SK-N-SH (cell line): Measurements from ENCODE around the gene OR52N1. TPM values are rescaled to one million over a fixed set of nuclear protein-coding genes. Genes with fewer than 3 reads are reported as not detected.
A peak's percentile ranks its signal among the peaks of the same experiment; 100 is the strongest.

Experiments used
- CTCF ChIA-PET: fragments of 300-600, 350-600 bp; formaldehyde crosslinking; extraction: SDS; loops from one replicate; lab custom pipeline; 2021; lab: Yijun Ruan, JAX
- POLR2A ChIA-PET: fragments of 350-600 bp; sonication (Branson Sonifier 250); formaldehyde crosslinking; extraction: SDS; loops from one replicate; lab custom pipeline; 2020; ENCODE audit warnings: antibody characterized with exemption, inconsistent platforms; lab: Yijun Ruan, JAX
- DNase-seq: peaks from one replicate; pipeline ENCODE4 v3.0.0; 2012
- H2AFZ ChIP-seq: fragments of 200-600 bp; sonication (generic); 2 replicates; pipeline ENCODE4 v1.8.1; 2016; ENCODE audit warnings: antibody characterized with exemption, mild to moderate bottlenecking, low read depth
- H3F3A ChIP-seq: fragments of 200-600 bp; sonication (generic); replicated peaks from 2 replicates; pipeline ENCODE3; 2016; ENCODE audit warnings: antibody characterized with exemption, mild to moderate bottlenecking; ENCODE audit not compliant: insufficient read depth
- H3K27ac ChIP-seq, 2 experiments: fragments of 200-500 bp in 1 of 2; fragments of 200-600 bp in 1 of 2; sonication (Bioruptor generic) in 1 of 2; sonication (generic), shearing (Covaris generic) in 1 of 2; 2 replicates each; pipeline versions ENCODE4 v1.5.1 to v1.6.1; 2014 to 2016; ENCODE audit warnings: low read depth in 2 of 2, inconsistent platforms in 1 of 2, low read length in 1 of 2, mild to moderate bottlenecking in 1 of 2, mixed read lengths in 1 of 2
- H3K27me3 ChIP-seq: fragments of 200-600 bp; sonication (generic), shearing (Covaris generic); 2 replicates; pipeline ENCODE4 v1.6.1; 2016; ENCODE audit warnings: mixed run types; ENCODE audit not compliant: insufficient read depth
- H3K36me3 ChIP-seq, 2 experiments: fragments of 200-500 bp in 1 of 2; fragments of 200-600 bp in 1 of 2; sonication (Bioruptor generic) in 1 of 2; sonication (generic) in 1 of 2; replicated peaks in 1 of 2; 2 replicates each; pipeline versions ENCODE3 to v1.5.1; 2014 to 2016; ENCODE audit warnings: low read length in 1 of 2, mild to moderate bottlenecking in 1 of 2; ENCODE audit not compliant: insufficient read depth in 2 of 2, control insufficient read depth in 1 of 2
- H3K4me1 ChIP-seq, 2 experiments: fragments of 200-500 bp in 1 of 2; fragments of 200-600 bp in 1 of 2; sonication (Bioruptor generic) in 1 of 2; sonication (generic), shearing (Covaris generic) in 1 of 2; 2 replicates each; pipeline versions ENCODE4 v1.5.1 to v1.6.1; 2014 to 2016; ENCODE audit warnings: low read depth in 1 of 2, low read length in 1 of 2, mixed run types in 1 of 2; ENCODE audit not compliant: insufficient read depth in 2 of 2, control insufficient read depth in 1 of 2
- H3K4me2 ChIP-seq: fragments of 200-600 bp; sonication (generic), shearing (Covaris generic); 2 replicates; pipeline ENCODE4 v1.6.1; 2017; ENCODE audit warnings: mixed run types
- H3K4me3 ChIP-seq, 2 experiments: fragments of 200-500 bp in 1 of 2; fragments of 200-600 bp in 1 of 2; sonication (Bioruptor generic) in 1 of 2; sonication (generic), shearing (Covaris generic) in 1 of 2; 2 replicates each; pipeline versions ENCODE4 v1.5.1 to v1.8.1; 2014 to 2016; ENCODE audit warnings: low read depth in 2 of 2, inconsistent platforms in 1 of 2, low read length in 1 of 2, mild to moderate bottlenecking in 1 of 2, mixed read lengths in 1 of 2, moderate library complexity in 1 of 2
- H3K79me2 ChIP-seq: fragments of 200-600 bp; sonication (generic); 2 replicates; pipeline ENCODE4 v1.8.1; 2017; ENCODE audit warnings: mild to moderate bottlenecking; ENCODE audit not compliant: insufficient read depth
- H3K9ac ChIP-seq: fragments of 200-600 bp; sonication (generic); 2 replicates; pipeline ENCODE4 v1.6.1; 2017; ENCODE audit warnings: mixed run types
- H3K9me2 ChIP-seq: fragments of 200-600 bp; sonication (generic); 2 replicates; pipeline ENCODE4 v1.6.1; 2017; ENCODE audit warnings: mixed run types
- H3K9me3 ChIP-seq: fragments of 200-600 bp; sonication (generic); 2 replicates; pipeline ENCODE4 v1.6.1; 2017; ENCODE audit warnings: mixed run types, mild to moderate bottlenecking, moderate library complexity
- H4K20me1 ChIP-seq: fragments of 200-600 bp; sonication (generic); 2 replicates; pipeline ENCODE4 v1.6.1; 2017; ENCODE audit warnings: mild to moderate bottlenecking, mixed run types; ENCODE audit not compliant: insufficient read depth
- EZH2phosphoT487 ChIP-seq: fragments of 200-600 bp; sonication (generic); IDR thresholded peaks from 2 replicates; pipeline ENCODE4 v1.6.1; 2017; ENCODE audit warnings: low read depth, mixed run types, mild to moderate bottlenecking, antibody characterized with exemption, moderate library complexity, borderline replicate concordance
- GATA2 ChIP-seq: sonication (generic); formaldehyde crosslinking; IDR thresholded peaks from 2 replicates; pipeline ENCODE4 v1.5.0; 2020; ENCODE audit warnings: mild to moderate bottlenecking, missing genetic modification reagents
- RAD21 ChIP-seq: IDR thresholded peaks from 2 replicates; pipeline ENCODE4 v1.6.1; 2012; ENCODE audit warnings: mild to moderate bottlenecking, low read length
- SMC3 ChIP-seq: IDR thresholded peaks from 2 replicates; pipeline ENCODE4 v1.6.1; 2012; ENCODE audit warnings: low read depth, low read length, improper control_type of control experiment
- TAF1 ChIP-seq: IDR thresholded peaks from 2 replicates; pipeline ENCODE4 v1.6.1; 2012; ENCODE audit warnings: low read depth, mild to moderate bottlenecking, low read length, moderate library complexity, borderline replicate concordance
- TCF12 ChIP-seq: IDR thresholded peaks from 2 replicates; pipeline ENCODE4 v1.4.0; 2012
- YY1 ChIP-seq: IDR thresholded peaks from 2 replicates; pipeline ENCODE4 v1.4.0; 2012; ENCODE audit warnings: low read depth, mild to moderate bottlenecking
- WGBS: methylation state at CpG from one replicate; pipeline ENCODE4 v1.1.6; 2017; ENCODE audit warnings: low lambda C conversion rate; 5-methylcytosine and 5-hydroxymethylcytosine counted together
- polyA plus RNA-seq, 3 experiments: library from polyadenylated mRNA; depleted of rRNA; stranded (reverse); fragments of >200 nt; gene quantifications; 2 replicates each; pipeline ENCODE4 v1.2.3, GENCODE V29; 2012
- TF ChIP-seq, protein P1 (sequence below): fragments of 200-600 bp; sonication (generic); IDR thresholded peaks from 2 replicates; pipeline ENCODE4 v1.6.1; 2017; ENCODE audit warnings: antibody characterized with exemption, mild to moderate bottlenecking, moderate library complexity
- TF ChIP-seq, protein P2 (sequence below): IDR thresholded peaks from 2 replicates; pipeline ENCODE4 v1.6.1; 2012; ENCODE audit warnings: mild to moderate bottlenecking, low read depth, low read length, moderate library complexity

The OR52N1 gene
- polyA plus RNA-seq, 1 of the 3 experiments (the other 2 are of a cell fraction): not detected

DNA sequence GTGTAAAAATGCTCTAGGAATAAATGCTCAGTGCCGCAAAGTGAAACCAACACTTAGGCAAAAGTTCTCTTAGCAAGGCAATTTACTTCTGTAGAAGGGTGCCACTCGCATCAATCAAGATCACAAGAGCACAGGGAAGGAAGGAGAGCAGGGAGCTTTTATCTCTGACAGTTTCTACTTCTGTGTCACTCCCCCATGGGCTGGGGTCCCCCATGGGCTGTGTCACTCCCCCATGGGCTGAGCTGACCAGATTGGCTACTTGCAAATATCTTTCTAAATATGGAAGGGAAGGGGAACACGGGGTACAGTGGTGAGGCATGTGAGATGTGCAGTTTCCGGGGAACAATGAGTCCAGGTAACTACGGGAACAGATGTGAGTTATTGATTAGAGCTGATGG lies 18.1 kb upstream of the OR52N1 start:
- Histone ChIP-seq H3K4me3 (peak overlapping the region; percentile 39 to 68), H3F3A (no peaks in the 10 kb centered on the region), H3K36me3 (no peaks in the 10 kb centered on the region), H4K20me1 (no peaks in the 10 kb centered on the region), H3K9ac (no peak overlapping the region), H3K27ac (no peak overlapping the region), H3K4me1 (peaks cover 0 to 4% of the 10 kb centered on the region in 2 experiments; a peak in 1 of 4 replicates), H3K27me3 (peaks cover 41% of the 10 kb centered on the region; the same call in 1 of the 2 replicates), H3K9me2 (no peaks in the 10 kb centered on the region), H3K79me2 (no peaks in the 10 kb centered on the region), H2AFZ (peak overlapping the region; percentile 31; the same call in 1 of the 2 replicates), H3K9me3 (no peaks in the 10 kb centered on the region), H3K4me2 (peak overlapping the region; percentile 84)
- under 1% methylated on average over 5 of the region's 5 CpGs for WGBS
- TF ChIP-seq SMC3 (no peak), YY1 (no peak), EZH2phosphoT487 (no peak), TCF12 (no peak), TAF1 (no peak), GATA2 (CRISPR knock-in tag) (no peak)
- TF ChIP-seq, protein P1, sequence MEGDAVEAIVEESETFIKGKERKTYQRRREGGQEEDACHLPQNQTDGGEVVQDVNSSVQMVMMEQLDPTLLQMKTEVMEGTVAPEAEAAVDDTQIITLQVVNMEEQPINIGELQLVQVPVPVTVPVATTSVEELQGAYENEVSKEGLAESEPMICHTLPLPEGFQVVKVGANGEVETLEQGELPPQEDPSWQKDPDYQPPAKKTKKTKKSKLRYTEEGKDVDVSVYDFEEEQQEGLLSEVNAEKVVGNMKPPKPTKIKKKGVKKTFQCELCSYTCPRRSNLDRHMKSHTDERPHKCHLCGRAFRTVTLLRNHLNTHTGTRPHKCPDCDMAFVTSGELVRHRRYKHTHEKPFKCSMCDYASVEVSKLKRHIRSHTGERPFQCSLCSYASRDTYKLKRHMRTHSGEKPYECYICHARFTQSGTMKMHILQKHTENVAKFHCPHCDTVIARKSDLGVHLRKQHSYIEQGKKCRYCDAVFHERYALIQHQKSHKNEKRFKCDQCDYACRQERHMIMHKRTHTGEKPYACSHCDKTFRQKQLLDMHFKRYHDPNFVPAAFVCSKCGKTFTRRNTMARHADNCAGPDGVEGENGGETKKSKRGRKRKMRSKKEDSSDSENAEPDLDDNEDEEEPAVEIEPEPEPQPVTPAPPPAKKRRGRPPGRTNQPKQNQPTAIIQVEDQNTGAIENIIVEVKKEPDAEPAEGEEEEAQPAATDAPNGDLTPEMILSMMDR: no peak
- CTCF ChIA-PET: interaction anchor here (0.9 to 1.0 kb wide), 3 partner anchors 8 to 332 kb away, joined by 3 to 4 read pairs (median 3); no protein-coding TSS in a partner anchor
- POLR2A ChIA-PET: no interaction called here
- DNase-seq: no peak

DNA sequence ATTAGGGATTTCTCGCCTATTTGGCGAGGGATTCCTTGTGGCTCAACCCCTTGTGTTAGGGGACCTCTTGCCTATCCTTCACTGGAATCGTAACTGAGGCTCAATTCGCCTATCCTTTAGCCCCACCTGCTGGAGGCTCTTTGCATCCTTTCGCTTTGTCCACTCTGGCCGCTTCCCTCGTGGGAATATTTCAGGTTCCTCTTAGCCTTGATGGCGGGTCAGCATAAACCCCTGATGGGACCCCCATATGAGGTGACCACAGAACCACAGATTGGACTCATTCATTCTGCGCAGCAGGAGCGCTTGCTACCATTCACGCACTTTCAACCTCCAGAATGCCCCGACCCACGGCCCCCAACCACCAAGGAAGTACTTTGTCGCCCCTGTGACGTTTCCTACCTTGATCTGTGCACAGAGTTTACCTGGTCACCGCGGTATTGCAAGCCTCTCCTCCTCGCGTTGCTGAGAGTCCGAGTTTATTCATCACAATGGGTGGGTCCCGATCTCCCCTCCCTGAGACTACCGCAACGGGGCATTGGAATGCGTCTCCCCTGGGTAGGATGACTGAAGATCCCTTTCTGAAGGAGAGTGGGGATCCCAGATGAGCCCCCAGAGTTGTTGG lies 17.5 kb upstream of the OR52N1 start, which contains the start of gene OR52N2:
TSS of gene OR52N2 (plus strand) at position 425 of the 622 bp plus-strand sequence. CDS start 11,412 bp downstream, outside the sequence.
- H3K9ac ChIP-seq: no peak within 1 kb of the TSS
- no peaks in the 10 kb centered on the region for H3F3A ChIP-seq
- no peaks in the 10 kb centered on the region for H4K20me1 ChIP-seq
- peak within 1 kb of the TSS; percentile 39 to 68 for H3K4me3 ChIP-seq
- WGBS: under 1% methylated on average over 21 of the region's 24 CpGs
- H3K4me2 ChIP-seq: peak within 1 kb of the TSS; percentile 84
- H3K27ac ChIP-seq: no peak within 1 kb of the TSS
- H3K79me2 ChIP-seq: no peaks in the 10 kb centered on the region
- no peaks in the 10 kb centered on the region for H3K9me2 ChIP-seq
- H3K9me3 ChIP-seq: no peaks in the 10 kb centered on the region
- H2AFZ ChIP-seq: peak within 1 kb of the TSS; percentile 31
- H3K36me3 ChIP-seq: no peaks in the 10 kb centered on the region
- TF ChIP-seq, protein P1: peak; percentile 84
- TF ChIP-seq, protein P2, sequence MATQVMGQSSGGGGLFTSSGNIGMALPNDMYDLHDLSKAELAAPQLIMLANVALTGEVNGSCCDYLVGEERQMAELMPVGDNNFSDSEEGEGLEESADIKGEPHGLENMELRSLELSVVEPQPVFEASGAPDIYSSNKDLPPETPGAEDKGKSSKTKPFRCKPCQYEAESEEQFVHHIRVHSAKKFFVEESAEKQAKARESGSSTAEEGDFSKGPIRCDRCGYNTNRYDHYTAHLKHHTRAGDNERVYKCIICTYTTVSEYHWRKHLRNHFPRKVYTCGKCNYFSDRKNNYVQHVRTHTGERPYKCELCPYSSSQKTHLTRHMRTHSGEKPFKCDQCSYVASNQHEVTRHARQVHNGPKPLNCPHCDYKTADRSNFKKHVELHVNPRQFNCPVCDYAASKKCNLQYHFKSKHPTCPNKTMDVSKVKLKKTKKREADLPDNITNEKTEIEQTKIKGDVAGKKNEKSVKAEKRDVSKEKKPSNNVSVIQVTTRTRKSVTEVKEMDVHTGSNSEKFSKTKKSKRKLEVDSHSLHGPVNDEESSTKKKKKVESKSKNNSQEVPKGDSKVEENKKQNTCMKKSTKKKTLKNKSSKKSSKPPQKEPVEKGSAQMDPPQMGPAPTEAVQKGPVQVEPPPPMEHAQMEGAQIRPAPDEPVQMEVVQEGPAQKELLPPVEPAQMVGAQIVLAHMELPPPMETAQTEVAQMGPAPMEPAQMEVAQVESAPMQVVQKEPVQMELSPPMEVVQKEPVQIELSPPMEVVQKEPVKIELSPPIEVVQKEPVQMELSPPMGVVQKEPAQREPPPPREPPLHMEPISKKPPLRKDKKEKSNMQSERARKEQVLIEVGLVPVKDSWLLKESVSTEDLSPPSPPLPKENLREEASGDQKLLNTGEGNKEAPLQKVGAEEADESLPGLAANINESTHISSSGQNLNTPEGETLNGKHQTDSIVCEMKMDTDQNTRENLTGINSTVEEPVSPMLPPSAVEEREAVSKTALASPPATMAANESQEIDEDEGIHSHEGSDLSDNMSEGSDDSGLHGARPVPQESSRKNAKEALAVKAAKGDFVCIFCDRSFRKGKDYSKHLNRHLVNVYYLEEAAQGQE: no peak
- TF ChIP-seq SMC3: peak; percentile 69
- TF ChIP-seq RAD21: peak; percentile 85
- peaks cover 43% of the 10 kb centered on the region; the same call in 1 of the 2 replicates for H3K27me3 ChIP-seq
- ChIA-PET POLR2A (no interaction called here), CTCF (interaction anchor here (1.0 kb wide), 1 partner anchor 208 kb away, joined by 3 read pairs; no protein-coding TSS in a partner anchor)
- DNase-seq: peak; percentile 29
- H3K4me1 ChIP-seq: peaks cover 0 to 4% of the 10 kb centered on the region in 2 experiments; a peak in 1 of 4 replicates
